ENCODE measurements around the gene ELL2. TPM values are rescaled to one million over a fixed set of nuclear protein-coding genes. Genes with fewer than 3 reads are reported as not detected.

Gene ELL2
- total and polyA plus RNA-seq, 2 of the 13 experiments (the other 11 are each of a cell fraction or from before 2014, with no cell fraction given): 78.9 to 97.1 TPM

DNA sequence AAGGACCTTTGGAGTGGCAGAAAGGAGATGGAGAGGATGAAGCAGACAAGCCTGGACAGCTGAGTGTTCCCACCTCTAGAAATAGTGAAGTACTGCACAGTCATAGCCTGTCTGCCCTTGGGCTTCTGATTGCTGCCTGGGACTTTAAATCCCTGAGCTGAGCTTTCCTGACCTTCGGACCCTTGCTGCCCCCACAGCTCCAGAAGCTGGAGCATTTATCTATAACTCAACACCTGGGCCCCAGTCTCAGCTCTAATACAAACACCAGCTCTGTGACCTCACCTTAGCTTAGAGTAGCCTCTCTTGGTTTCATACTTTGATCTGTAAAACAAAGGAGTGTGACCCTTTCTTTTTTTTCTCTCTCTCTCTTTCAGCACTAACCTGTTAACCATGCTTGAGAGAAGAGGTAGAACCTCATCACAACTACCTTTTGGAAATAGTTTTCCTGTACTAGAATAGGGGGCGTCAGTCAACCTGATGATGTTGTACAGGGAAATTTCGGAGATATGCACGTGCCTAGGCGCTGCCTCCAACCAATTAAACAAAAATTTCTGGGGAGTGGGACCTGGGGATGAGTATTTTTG lies 25.4 kb upstream of the ELL2 start (continued):
- TF ChIP-seq JARID2 (CRISPR knock-in tag; IDR thresholded peaks at IDR 0.05; ENCODE audit: insufficient replicate concordance): no peak
- TF ChIP-seq KAT7 (CRISPR knock-in tag; IDR thresholded peaks at IDR 0.05; ENCODE audit: borderline replicate concordance): 0 out of 2 replicates have a peak, but pooled peaks have one; percentile 21
- no peak; the same call in 1 of the 2 replicates for TF ChIP-seq ZNF343 (CRISPR knock-in tag; IDR thresholded peaks at IDR 0.05)
- TF ChIP-seq SMARCE1 (IDR thresholded peaks at IDR 0.05; ENCODE audit: borderline replicate concordance): no peak
- peak; percentile 94; the same call in 1 of the 2 replicates for TF ChIP-seq ZBTB20 (CRISPR knock-in tag; IDR thresholded peaks at IDR 0.05; ENCODE audit: borderline replicate concordance, low read depth)
- TF ChIP-seq ETV5 (CRISPR knock-in tag; IDR thresholded peaks at IDR 0.05; ENCODE audit: borderline replicate concordance): peak; percentile 77; the same call in 1 of the 2 replicates
- TF ChIP-seq, protein P1, sequence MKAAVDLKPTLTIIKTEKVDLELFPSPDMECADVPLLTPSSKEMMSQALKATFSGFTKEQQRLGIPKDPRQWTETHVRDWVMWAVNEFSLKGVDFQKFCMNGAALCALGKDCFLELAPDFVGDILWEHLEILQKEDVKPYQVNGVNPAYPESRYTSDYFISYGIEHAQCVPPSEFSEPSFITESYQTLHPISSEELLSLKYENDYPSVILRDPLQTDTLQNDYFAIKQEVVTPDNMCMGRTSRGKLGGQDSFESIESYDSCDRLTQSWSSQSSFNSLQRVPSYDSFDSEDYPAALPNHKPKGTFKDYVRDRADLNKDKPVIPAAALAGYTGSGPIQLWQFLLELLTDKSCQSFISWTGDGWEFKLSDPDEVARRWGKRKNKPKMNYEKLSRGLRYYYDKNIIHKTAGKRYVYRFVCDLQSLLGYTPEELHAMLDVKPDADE (CRISPR knock-in tag; IDR thresholded peaks at IDR 0.05): no peak
- TF ChIP-seq ZNF512 (CRISPR knock-in tag; IDR thresholded peaks at IDR 0.05): no peak
- no peak for TF ChIP-seq BCLAF1 (IDR thresholded peaks at IDR 0.05)
- TF ChIP-seq MLLT10 (CRISPR knock-in tag; IDR thresholded peaks at IDR 0.05): no peak
- TF ChIP-seq, protein P2, sequence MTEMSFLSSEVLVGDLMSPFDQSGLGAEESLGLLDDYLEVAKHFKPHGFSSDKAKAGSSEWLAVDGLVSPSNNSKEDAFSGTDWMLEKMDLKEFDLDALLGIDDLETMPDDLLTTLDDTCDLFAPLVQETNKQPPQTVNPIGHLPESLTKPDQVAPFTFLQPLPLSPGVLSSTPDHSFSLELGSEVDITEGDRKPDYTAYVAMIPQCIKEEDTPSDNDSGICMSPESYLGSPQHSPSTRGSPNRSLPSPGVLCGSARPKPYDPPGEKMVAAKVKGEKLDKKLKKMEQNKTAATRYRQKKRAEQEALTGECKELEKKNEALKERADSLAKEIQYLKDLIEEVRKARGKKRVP (CRISPR knock-in tag; IDR thresholded peaks at IDR 0.05): peak in 1 of 2 experiments; percentile 42; a peak in 1 of 4 replicates
- TF ChIP-seq, protein P3, sequence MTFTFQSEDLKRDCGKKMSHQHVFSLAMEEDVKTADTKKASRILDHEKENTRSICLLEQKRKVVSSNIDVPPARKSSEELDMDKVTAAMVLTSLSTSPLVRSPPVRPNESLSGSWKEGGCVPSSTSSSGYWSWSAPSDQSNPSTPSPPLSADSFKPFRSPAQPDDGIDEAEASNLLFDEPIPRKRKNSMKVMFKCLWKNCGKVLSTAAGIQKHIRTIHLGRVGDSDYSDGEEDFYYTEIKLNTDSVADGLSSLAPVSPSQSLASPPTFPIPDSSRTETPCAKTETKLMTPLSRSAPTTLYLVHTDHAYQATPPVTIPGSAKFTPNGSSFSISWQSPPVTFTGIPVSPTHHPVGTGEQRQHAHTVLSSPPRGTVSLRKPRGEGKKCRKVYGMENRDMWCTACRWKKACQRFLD (CRISPR knock-in tag; IDR thresholded peaks at IDR 0.05; ENCODE audit: borderline replicate concordance): no peak
- TF ChIP-seq RARA (CRISPR knock-in tag; IDR thresholded peaks at IDR 0.05): peak; percentile 94
- TF ChIP-seq ATRX (CRISPR knock-in tag; IDR thresholded peaks at IDR 0.05; ENCODE audit: borderline replicate concordance): no peak
- no peak for TF ChIP-seq GTF2F1 (IDR thresholded peaks at IDR 0.05; ENCODE audit: low read length)
- peak; percentile 70 to 99; a peak in 3 of 4 replicates for TF ChIP-seq EP300 (IDR thresholded peaks at IDR 0.05; ENCODE audit: low read depth in 2 of 2, low read length in 2 of 2)
- peak; percentile 97 for TF ChIP-seq EP300 (CRISPR knock-in tag; IDR thresholded peaks at IDR 0.05; ENCODE audit: borderline replicate concordance)
- no peak for TF ChIP-seq ZNF251 (CRISPR knock-in tag; IDR thresholded peaks at IDR 0.05)

Measured in HepG2 (cell line).